ENCODE data around the gene HVCN1. TPM values are rescaled to one million over a fixed set of nuclear protein-coding genes. Genes with fewer than 3 reads are reported as not detected.
A peak's percentile ranks its signal among the peaks of the same experiment; 100 is the strongest.

Gene HVCN1
- total and polyA plus RNA-seq, 2 of the 13 experiments (the other 11 are each of a cell fraction or from before 2014, with no cell fraction given) = 0.49 to 1.3 TPM

DNA sequence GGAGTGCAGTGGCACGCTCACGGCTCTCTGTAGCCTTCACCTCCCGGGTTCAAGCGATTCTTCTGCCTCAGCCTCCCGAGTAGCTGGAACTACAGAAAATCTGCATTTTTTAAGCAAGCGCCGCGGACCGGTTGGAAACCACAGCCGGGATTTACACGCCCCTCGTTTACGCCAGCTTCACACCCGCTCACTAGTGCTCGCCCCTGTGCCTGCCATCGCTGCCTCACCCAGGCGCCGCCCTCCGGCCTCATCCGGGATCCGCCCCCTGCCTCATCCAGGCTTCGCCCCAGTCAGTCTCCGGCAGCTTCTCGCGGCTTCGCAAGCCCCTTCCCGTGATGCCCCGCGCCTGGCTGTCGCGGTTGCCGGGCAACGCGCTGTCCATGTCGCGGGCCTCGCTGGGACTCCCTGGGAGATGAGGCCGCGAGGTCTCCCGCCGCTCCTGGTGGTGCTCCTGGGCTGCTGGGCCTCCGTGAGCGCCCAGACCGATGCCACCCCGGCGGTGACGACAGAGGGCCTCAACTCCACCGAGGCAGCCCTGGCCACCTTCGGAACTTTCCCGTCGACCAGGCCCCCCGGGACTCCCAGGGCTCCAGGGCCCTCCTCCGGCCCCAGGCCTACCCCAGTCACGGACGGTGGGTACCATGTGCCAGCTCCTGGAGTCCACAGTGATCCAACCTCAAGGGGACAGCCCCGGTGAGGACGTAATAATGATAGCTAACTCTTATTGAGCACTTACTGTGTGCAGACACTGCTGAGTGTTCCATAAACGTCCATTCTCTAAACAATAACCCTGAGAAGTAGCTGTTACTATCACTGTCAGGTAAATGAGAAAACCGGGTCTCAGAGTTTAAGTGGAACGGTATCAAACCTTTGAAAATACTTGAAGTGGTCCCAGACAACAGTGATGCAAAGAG is 74.9 kb downstream of the HVCN1 start, which contains the start of gene TCTN1 (continued):
- TF ChIP-seq, protein P1, sequence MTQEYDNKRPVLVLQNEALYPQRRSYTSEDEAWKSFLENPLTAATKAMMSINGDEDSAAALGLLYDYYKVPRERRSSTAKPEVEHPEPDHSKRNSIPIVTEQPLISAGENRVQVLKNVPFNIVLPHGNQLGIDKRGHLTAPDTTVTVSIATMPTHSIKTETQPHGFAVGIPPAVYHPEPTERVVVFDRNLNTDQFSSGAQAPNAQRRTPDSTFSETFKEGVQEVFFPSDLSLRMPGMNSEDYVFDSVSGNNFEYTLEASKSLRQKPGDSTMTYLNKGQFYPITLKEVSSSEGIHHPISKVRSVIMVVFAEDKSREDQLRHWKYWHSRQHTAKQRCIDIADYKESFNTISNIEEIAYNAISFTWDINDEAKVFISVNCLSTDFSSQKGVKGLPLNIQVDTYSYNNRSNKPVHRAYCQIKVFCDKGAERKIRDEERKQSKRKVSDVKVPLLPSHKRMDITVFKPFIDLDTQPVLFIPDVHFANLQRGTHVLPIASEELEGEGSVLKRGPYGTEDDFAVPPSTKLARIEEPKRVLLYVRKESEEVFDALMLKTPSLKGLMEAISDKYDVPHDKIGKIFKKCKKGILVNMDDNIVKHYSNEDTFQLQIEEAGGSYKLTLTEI (CRISPR knock-in tag; conservative IDR thresholded peaks at IDR 0.05) = no peak
- TF ChIP-seq GATA4 (IDR thresholded peaks at IDR 0.05; ENCODE audit: borderline replicate concordance, low read depth) (peak; percentile 39; the same call in 1 of the 2 replicates), ZFP37 (CRISPR knock-in tag; IDR thresholded peaks at IDR 0.05; ENCODE audit: borderline replicate concordance) (peak; percentile 50; the same call in 1 of the 2 replicates), TAF1 (CRISPR knock-in tag; IDR thresholded peaks at IDR 0.05) (peak; percentile 74; the same call in 1 of the 2 replicates), SRSF9 (IDR thresholded peaks at IDR 0.05; ENCODE audit: borderline replicate concordance, insufficient read depth, low read depth, low read length, poor library complexity, severe bottlenecking) (no peak), ZNF232 (CRISPR knock-in tag; IDR thresholded peaks at IDR 0.05; ENCODE audit: borderline replicate concordance) (peak; percentile 83; the same call in 1 of the 2 replicates), MTA3 (CRISPR knock-in tag; IDR thresholded peaks at IDR 0.05) (no peak), FOSL2 (CRISPR knock-in tag; IDR thresholded peaks at IDR 0.05) (0 out of 2 replicates have a peak, but pooled peaks have one; percentile 12), REXO4 (CRISPR knock-in tag; IDR thresholded peaks at IDR 0.05; ENCODE audit: borderline replicate concordance) (no peak; the same call in 1 of the 2 replicates), TBP (CRISPR knock-in tag; IDR thresholded peaks at IDR 0.05) (no peak), SOX13 (IDR thresholded peaks at IDR 0.05) (no peak), SOX13 (CRISPR knock-in tag; conservative IDR thresholded peaks at IDR 0.05 in 1 of 2, IDR thresholded peaks at IDR 0.05 in 1 of 2) (0 out of 4 replicates have a peak, but pooled peaks of 1 of the 2 experiments have one; percentile 25), GATAD1 (CRISPR knock-in tag; IDR thresholded peaks at IDR 0.05) (peak; percentile 77), ZNF260 (CRISPR knock-in tag; IDR thresholded peaks at IDR 0.05; ENCODE audit: borderline replicate concordance, low read depth) (no peak), DMAP1 (CRISPR knock-in tag; IDR thresholded peaks at IDR 0.05) (peak; percentile 82)
- TF ChIP-seq, protein P2, sequence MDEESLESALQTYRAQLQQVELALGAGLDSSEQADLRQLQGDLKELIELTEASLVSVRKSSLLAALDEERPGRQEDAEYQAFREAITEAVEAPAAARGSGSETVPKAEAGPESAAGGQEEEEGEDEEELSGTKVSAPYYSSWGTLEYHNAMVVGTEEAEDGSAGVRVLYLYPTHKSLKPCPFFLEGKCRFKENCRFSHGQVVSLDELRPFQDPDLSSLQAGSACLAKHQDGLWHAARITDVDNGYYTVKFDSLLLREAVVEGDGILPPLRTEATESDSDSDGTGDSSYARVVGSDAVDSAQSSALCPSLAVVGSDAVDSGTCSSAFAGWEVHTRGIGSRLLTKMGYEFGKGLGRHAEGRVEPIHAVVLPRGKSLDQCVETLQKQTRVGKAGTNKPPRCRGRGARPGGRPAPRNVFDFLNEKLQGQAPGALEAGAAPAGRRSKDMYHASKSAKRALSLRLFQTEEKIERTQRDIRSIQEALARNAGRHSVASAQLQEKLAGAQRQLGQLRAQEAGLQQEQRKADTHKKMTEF (CRISPR knock-in tag; IDR thresholded peaks at IDR 0.05) = peak; percentile 92
- TF ChIP-seq, protein P3, sequence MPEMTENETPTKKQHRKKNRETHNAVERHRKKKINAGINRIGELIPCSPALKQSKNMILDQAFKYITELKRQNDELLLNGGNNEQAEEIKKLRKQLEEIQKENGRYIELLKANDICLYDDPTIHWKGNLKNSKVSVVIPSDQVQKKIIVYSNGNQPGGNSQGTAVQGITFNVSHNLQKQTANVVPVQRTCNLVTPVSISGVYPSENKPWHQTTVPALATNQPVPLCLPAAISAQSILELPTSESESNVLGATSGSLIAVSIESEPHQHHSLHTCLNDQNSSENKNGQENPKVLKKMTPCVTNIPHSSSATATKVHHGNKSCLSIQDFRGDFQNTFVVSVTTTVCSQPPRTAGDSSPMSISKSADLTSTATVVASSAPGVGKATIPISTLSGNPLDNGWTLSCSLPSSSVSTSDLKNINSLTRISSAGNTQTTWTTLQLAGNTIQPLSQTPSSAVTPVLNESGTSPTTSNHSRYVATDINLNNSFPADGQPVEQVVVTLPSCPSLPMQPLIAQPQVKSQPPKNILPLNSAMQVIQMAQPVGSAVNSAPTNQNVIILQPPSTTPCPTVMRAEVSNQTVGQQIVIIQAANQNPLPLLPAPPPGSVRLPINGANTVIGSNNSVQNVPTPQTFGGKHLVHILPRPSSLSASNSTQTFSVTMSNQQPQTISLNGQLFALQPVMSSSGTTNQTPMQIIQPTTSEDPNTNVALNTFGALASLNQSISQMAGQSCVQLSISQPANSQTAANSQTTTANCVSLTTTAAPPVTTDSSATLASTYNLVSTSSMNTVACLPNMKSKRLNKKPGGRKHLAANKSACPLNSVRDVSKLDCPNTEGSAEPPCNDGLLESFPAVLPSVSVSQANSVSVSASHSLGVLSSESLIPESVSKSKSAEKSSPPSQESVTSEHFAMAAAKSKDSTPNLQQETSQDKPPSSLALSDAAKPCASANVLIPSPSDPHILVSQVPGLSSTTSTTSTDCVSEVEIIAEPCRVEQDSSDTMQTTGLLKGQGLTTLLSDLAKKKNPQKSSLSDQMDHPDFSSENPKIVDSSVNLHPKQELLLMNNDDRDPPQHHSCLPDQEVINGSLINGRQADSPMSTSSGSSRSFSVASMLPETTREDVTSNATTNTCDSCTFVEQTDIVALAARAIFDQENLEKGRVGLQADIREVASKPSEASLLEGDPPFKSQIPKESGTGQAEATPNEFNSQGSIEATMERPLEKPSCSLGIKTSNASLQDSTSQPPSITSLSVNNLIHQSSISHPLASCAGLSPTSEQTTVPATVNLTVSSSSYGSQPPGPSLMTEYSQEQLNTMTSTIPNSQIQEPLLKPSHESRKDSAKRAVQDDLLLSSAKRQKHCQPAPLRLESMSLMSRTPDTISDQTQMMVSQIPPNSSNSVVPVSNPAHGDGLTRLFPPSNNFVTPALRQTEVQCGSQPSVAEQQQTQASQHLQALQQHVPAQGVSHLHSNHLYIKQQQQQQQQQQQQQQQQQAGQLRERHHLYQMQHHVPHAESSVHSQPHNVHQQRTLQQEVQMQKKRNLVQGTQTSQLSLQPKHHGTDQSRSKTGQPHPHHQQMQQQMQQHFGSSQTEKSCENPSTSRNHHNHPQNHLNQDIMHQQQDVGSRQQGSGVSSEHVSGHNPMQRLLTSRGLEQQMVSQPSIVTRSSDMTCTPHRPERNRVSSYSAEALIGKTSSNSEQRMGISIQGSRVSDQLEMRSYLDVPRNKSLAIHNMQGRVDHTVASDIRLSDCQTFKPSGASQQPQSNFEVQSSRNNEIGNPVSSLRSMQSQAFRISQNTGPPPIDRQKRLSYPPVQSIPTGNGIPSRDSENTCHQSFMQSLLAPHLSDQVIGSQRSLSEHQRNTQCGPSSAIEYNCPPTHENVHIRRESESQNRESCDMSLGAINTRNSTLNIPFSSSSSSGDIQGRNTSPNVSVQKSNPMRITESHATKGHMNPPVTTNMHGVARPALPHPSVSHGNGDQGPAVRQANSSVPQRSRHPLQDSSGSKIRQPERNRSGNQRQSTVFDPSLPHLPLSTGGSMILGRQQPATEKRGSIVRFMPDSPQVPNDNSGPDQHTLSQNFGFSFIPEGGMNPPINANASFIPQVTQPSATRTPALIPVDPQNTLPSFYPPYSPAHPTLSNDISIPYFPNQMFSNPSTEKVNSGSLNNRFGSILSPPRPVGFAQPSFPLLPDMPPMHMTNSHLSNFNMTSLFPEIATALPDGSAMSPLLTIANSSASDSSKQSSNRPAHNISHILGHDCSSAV (CRISPR knock-in tag; IDR thresholded peaks at IDR 0.05; ENCODE audit: borderline replicate concordance) = no peak
